ENCODE results near the gene NUDCD2. TPM values are rescaled to one million over a fixed set of nuclear protein-coding genes. Genes with fewer than 3 reads are reported as not detected.
A peak's percentile ranks its signal among the peaks of the same experiment; 100 is the strongest.

NUDCD2 gene, protein sequence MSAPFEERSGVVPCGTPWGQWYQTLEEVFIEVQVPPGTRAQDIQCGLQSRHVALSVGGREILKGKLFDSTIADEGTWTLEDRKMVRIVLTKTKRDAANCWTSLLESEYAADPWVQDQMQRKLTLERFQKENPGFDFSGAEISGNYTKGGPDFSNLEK
- 10 to 100 TPM; 11.4 to 12.9 TPM for total RNA-seq
- 25.7 TPM for polyA plus RNA-seq (ENCODE audit: insufficient read depth, low read depth, low replicate concordance)
- long read RNA-seq, donor 1, full-length matches to known transcripts: 34 of 34 reads
- long read RNA-seq, donor 1, partial matches to known transcripts: 0 of 34 reads
- long read RNA-seq, donor 1, other reads (novel, unspliced or antisense): 0 of 34 reads
- long read RNA-seq, donor 2, full-length matches to known transcripts: 20 of 20 reads
- long read RNA-seq, donor 2, partial matches to known transcripts: 0 of 20 reads
- long read RNA-seq, donor 2, other reads (novel, unspliced or antisense): 0 of 20 reads

DNA sequence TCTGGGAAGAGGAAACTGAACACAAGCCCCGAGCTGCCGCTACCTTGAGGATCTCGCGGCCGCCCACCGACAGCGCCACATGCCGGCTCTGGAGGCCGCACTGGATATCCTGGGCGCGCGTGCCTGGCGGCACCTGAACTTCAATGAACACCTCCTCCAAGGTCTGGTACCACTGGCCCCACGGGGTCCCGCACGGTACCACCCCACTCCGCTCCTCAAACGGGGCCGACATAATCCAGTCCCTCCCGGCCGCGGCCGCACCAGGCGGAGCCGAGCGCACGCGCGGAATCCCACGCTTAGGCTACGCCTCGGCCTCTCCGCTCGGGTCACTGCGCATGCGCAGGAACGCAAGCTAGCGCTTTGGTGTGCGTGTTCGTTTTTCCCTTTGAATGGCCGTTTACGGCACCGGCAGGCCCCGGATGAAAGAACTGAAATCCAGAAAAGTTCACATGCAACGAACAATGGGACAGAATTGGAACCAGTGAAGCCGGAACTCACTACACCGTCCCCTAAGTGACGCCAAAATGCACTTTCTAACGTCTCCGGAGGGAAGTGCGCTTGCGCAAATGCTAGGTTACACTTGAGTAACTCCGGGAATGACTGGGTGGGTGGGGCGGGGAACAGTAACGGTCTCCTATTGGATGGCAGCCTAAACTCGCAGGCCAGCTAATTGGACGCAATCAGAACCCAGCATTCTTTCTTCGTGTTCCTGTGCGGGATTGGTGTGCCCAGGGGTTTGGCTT lies at the start of gene NUDCD2:
Gene NUDCD2 (minus strand): TSS at position 284 of the 743 bp plus-strand sequence. CDS start 52 bp downstream, at position 232.
- 0 to 2% methylated on average over 11 to 47 of the region's 59 CpGs for WGBS, 2 donors
- H3K36me3 ChIP-seq (ENCODE audit: low read depth, missing control alignments): no peaks in the 10 kb centered on the region
- peaks cover 9% of the 10 kb centered on the region for H3K4me1 ChIP-seq
- H3K27ac ChIP-seq: peak within 1 kb of the TSS; percentile 92 to 96
- intact Hi-C loops (cut with DNase I; ENCODE audit: low total_unique reads): loop anchor here (10.0 kb wide), 1 partner anchor 45 kb away; the partner anchor contains the start of gene MAT2B
- TF ChIP-seq POLR2A (IDR thresholded peaks at IDR 0.05) (no peak), CTCF (IDR thresholded peaks at IDR 0.05) (no peak)
- peak within 1 kb of the TSS; percentile 63 to 75 for H3K4me3 ChIP-seq
- DNase-seq: peak; percentile 98
- H3K27me3 ChIP-seq: no peaks in the 10 kb centered on the region
- H3K9me3 ChIP-seq: no peaks in the 10 kb centered on the region

- Histone ChIP-seq H3K36me3 (ENCODE audit: low read depth, missing control alignments) (no peaks in the 10 kb centered on the region), H3K4me3 (no peak overlapping the region), H3K27ac (peak overlapping the region; percentile 36 to 76), H3K9me3 (no peaks in the 10 kb centered on the region), H3K4me1 (peaks cover 29% of the 10 kb centered on the region), H3K27me3 (no peaks in the 10 kb centered on the region)
- 19 to 27% methylated on average over 7 of the region's 7 CpGs for WGBS, 2 donors
- no peak for DNase-seq
- intact Hi-C loops (cut with DNase I; ENCODE audit: low total_unique reads): loop anchor here (10.0 kb wide), 1 partner anchor 55 kb away; no protein-coding TSS in a partner anchor
- no peak for TF ChIP-seq CTCF (IDR thresholded peaks at IDR 0.05)
- TF ChIP-seq POLR2A (IDR thresholded peaks at IDR 0.05): no peak
Observed at GRCh38 chr5:163509291-163509951, 49.5 kb upstream of the NUDCD2 start.

- peak overlapping the region; percentile 36 to 76 for H3K27ac ChIP-seq
- no peaks in the 10 kb centered on the region for H3K36me3 ChIP-seq (ENCODE audit: low read depth, missing control alignments)
- no peak for DNase-seq
- H3K4me3 ChIP-seq: no peak overlapping the region
- WGBS, 2 donors: 17 to 26% methylated on average over 5 of the region's 5 CpGs
- H3K27me3 ChIP-seq: no peaks in the 10 kb centered on the region
- H3K9me3 ChIP-seq: no peaks in the 10 kb centered on the region
- peaks cover 29% of the 10 kb centered on the region for H3K4me1 ChIP-seq
- no peak for TF ChIP-seq POLR2A (IDR thresholded peaks at IDR 0.05)
- TF ChIP-seq CTCF (IDR thresholded peaks at IDR 0.05): no peak
- intact Hi-C loops (cut with DNase I; ENCODE audit: low total_unique reads): loop anchor here (10.0 kb wide), 1 partner anchor 54 kb away; no protein-coding TSS in a partner anchor
Observed at GRCh38 chr5:163508753-163509152, 48.9 kb upstream of the NUDCD2 start.

DNA sequence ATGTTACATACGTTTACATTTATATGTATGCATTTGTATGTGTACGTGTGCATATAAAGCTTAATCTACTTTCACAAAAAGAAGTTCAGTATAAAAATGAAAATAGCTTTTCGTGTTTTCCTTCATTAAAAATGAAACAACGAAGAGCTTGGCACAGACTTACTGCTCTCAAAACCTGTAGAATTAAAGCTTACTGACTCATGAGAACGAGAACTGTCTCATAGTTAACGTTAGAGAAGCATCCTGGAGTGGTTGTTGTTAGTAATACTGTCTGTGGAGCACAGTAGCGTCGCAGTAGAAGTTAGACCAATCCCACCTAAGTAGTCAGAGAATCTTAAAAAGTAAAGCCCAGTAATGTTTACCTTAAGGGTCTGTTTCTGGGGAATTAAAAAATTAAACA lies 46.8 kb upstream of the NUDCD2 start:
- Histone ChIP-seq H3K4me1 (peaks cover 29% of the 10 kb centered on the region), H3K27me3 (no peaks in the 10 kb centered on the region), H3K9me3 (no peaks in the 10 kb centered on the region), H3K36me3 (ENCODE audit: low read depth, missing control alignments) (no peaks in the 10 kb centered on the region), H3K4me3 (peak overlapping the region; percentile 84 to 85), H3K27ac (peak overlapping the region; percentile 94 to 98)
- DNase-seq: no peak
- 1 to 4% methylated on average over 8 of the region's 8 CpGs for WGBS, 2 donors
- TF ChIP-seq CTCF (IDR thresholded peaks at IDR 0.05) (no peak), POLR2A (IDR thresholded peaks at IDR 0.05) (no peak)
- intact Hi-C loops (cut with DNase I; ENCODE audit: low total_unique reads): loop anchor here (10.0 kb wide), 1 partner anchor 52 kb away; no protein-coding TSS in a partner anchor
